GM19324 (cell line): ENCODE measurements around the gene AKAP12.
"Not testable (repeated sequence)": the region's sequence is repeated elsewhere in the genome, so short reads cannot be mapped to it uniquely, and the experiment has no call there.

Source experiments
- ATAC-seq: cut with Tn5 transposase; IDR thresholded peaks from one replicate; pipeline ENCODE4 v1.9.1; 2021; ENCODE audit warnings: mild to moderate bottlenecking, moderate library complexity; ENCODE audit not compliant: unreplicated experiment, low FRiP score

Gene AKAP12

DNA sequence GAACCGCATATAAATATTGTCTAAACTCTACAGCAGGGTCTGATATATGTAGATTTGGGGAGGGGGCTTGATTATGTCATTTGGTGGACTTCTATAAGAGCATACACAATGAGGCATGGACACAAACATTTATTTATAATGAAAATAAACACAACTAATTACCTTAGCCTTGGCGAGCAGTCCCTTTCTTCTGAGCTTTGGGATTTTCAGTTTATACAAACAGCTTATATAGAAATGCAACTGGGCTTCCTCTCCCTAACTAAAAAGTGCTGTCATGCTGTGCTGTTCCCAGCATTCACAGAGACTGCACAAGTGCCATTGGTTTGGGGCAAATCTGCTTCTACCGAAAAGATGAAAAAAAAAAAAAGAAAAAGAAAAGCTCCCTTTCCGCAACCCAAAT lies 69.9 kb downstream of the AKAP12 start:
- ATAC-seq = no peak

DNA sequence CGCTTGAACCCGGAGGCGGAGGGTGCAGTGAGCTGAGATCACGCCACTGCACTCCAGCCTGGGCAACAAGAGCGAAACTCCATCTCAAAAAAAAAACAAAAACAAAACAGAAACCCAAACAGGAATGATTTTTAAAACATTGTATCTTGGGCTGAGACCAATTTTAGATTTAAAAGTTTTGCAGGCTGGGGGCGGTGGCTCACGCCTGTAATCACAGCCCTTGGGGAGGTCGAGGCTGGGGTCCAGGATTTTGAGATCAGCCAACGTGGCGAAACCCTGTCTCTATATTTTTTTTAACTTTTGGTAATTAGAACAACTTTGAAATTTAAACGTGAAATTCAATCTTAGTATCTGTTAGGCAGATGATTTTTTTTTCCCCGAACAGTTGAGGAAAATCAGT lies 70.5 kb downstream of the AKAP12 start:
- no peak for ATAC-seq

DNA sequence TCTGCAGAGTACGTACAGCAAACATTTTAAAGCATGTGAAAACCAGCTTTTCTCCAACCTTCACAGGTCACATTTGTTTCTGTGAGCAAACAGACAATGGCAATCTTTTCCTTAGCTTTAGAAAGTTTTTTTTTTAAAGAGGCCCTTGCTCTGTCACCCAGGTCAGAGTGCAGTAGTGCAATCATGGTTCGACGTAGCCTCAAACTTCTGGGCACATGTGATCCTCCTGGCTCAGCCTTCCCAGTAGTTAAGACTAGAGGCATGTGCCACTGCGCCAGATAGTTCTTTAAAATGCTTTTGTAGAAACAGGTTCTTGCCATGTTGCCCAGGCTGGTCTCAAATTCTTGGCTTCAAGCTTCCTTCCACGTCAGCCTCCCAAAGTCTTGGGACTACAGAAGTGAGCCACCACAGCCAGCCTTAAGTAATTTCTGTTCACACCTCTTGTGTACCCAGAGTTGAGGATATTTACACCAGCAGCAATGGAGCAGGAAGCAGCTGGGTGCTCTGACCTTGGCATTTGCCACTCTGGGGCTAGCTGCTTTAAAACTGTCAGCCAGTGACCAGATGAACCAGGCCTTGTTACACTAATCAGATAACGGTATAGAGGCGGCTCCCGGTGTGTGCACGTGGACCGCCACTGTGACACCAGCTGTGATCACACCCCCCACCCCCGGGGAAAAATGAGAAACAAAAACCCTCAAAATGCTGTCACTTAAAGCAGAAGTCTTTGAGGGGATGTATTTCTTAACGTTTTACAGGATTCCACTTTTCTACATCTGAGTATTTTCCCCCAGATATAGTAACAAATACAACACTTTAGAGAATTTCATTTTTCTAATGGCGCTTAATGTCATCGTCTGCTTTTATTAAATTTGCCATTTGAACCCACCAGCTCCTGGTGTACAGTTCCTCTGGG lies 71.3 kb downstream of the AKAP12 start:
- no peak for ATAC-seq

DNA sequence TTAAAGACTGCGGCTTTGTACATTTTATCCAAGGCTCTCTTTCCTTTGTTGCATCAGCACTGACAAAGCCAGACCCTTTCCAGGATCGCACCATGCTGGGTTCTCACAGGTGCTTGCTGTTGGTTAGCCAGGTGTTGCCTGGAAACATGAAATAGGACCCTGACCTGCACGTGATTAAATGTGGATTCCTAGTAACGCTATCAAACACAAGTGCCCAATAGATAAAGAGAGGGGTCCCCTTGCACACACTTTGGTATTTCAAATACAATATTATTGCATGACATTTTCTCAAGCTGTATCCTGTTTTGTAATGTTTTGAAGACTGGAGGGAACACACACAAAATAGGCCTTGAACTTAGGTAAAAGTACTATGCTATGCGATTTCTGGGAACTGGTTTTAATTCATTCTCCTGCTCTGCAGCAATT lies 73.3 kb downstream of the AKAP12 start:
- ATAC-seq = no peak

DNA sequence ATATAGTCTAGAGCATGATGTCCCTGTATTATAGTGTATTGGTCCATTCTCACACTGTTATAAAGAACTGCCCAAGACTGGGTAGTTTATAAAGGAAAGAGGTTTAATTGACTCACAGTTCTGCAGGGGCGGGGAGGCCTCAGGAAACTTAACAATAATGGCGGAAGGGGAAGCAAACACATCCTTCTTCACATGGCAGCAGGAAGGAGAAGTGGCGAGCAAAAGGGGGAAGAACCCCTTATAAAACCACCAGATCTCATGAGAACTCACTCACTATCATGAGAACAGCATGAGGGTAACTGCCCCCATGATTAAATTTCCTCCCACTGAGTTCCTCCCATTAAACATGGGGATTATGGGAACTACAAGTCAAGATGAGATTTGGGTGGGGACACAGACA lies 75.9 kb downstream of the AKAP12 start:
- ATAC-seq = not testable (repeated sequence)

DNA sequence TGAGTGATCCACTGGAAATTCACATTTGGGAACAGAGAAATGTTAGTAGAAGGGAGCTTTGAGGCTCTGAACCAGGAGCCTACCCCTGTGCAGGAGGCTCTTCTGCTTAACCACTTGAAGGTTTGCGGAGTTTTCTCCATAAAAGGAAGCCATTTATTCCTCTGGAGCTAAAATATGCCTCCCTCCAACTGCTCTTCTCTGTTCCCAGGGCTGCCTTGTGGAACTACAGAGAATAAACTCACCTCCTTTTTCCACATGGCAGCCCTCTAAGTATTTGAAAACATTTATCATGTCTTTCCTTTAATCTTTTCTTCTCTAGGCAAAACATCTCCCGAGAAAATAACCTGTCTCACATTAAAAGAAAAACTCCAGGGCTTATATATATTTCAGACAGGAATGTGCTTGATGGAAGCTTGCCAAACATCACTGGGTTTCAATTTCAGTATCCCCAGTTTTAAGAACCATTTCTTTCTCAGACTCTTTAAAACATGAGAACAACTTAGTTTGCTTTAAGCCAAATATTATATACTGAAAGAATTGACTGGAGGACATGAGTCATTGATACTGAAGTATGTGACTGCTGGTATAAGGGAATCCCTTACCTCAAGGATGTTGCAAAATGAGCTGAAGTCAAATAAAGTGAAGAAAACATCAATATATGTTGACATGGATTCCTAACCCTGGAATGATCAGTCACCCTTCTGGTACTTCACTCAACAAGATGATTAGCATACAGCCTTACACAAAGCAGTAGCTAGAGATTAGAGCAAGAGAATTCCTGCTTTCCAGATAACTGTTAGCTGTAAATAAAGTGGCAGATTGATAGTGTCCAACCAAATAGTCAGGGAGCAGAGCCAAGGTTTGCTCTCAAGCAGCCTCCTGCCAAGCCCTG lies 77.6 kb downstream of the AKAP12 start:
- no peak for ATAC-seq

DNA sequence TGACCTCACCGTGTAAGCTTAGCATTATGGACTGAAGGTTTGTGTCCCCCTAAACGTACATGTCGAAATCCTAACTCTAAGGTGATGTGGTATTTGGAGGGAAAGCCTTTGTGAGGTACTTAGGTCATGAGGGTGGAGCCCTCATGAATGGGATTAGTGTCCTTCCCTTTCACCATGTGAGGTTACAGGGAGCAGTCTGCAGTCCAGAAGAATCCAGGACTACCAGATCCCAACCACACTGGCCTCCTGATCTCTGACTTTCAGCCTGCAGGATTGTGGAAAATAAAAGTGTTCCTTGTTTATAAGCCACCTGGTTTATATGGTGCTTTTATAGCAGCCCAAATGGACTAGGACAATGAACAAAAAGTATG lies 78.2 kb downstream of the AKAP12 start:
- ATAC-seq = no peak

DNA sequence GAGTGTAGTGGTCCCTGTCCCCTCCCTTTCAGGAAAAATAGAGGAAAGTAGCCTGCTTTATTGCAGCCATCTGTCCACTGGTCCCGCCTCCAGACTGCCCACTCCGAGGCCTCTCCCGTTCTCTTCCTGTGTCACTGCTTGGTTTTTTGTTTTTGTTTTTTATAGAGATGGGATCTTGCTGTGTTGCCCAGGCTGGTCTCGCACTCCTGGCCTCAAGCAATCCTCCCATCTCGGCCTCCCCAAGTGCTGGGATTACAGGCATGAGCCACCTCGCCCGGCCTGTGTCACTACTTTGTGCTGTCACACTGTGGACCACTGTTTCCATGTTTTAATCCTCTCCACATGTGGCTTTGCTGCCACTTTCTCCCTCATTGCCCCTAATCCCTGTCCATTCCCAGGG lies 80.4 kb downstream of the AKAP12 start:
- no peak for ATAC-seq

DNA sequence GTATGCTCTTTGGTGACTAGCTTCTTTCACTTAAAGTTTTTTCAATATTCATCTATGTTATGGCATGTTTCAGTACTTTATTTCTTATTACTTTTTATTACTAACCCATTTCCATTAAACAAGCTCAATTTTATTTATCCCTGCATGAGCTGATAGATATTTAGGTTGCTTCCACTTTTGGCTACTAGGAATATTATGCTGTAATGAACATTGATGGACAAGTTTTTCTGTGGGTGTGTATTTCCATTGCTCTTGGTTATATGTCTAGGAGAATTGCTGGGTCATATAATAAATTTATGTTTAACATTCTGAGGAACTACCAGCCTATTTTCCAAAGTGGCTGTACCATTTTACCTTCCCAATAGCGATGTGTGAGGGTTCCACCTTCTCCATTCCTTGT lies 81.7 kb downstream of the AKAP12 start:
- no peak for ATAC-seq

DNA sequence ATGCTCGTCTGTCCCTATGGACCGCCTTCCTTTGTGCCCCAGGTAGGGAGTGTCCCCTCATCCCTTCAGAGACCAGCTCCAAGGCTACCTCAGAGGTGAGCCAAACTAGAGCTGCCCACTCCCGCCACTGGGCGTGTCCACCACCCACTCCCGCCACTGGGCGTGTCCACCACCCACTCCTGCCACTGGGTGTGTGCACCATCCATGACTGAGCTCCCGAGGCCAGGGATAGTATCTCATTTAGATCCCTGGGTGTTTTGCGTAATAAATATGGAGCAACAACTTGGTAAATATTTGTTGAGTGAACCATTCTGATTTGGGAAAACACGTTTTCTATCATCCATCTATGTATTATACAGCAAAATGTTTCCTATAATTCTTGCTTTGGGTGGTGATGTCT lies 82.8 kb downstream of the AKAP12 start:
- no peak for ATAC-seq

DNA sequence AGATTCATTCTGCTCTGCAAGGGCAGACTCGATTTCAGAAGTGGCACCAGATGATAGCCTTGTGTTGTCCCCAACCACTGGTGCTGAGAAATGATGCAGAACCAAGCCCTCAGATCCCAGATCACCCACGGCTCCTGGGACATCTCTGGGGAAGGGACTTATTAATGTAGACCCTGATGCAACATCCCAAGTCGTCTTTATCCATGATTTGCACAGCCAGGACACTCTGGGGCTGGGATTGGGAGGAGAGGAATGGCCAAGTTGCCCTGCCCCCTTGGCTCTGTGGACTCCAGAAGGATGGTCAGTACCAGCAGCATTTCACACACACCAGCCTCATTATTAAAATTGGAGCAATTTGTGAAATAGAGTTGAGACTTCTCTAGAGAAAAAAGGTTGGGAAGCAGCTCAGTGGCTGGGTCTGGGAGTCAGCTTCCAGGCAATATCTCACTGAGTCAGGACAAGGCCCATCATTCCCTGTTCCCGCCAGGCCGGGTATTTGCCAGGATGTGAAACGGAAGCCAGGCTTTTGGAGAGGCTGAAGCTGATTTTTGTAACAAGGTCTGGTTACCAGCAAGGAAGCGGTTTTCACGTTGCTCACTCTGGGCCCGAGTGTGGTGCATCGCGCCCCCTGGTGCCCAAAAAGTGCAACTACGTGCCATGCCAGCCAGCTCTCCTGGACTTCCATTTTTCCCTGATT lies 84.2 kb downstream of the AKAP12 start:
- ATAC-seq = no peak

DNA sequence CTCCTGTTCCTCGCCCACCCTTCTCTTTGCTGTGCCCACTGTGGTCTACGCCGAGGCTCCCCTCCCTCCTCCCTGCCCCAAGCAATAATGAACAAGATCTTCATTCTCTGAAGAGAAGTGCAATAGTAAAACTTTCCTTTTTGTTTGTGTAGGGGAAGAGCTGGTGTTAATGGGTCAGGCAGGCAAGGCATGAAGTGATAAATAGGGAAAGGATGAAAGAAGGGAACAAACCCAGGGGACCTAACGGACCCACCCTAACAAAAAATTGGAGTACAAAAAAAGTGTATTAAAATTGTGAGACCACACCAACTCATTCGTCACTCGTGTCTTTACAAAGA lies 84.7 kb downstream of the AKAP12 start:
- no peak for ATAC-seq

DNA sequence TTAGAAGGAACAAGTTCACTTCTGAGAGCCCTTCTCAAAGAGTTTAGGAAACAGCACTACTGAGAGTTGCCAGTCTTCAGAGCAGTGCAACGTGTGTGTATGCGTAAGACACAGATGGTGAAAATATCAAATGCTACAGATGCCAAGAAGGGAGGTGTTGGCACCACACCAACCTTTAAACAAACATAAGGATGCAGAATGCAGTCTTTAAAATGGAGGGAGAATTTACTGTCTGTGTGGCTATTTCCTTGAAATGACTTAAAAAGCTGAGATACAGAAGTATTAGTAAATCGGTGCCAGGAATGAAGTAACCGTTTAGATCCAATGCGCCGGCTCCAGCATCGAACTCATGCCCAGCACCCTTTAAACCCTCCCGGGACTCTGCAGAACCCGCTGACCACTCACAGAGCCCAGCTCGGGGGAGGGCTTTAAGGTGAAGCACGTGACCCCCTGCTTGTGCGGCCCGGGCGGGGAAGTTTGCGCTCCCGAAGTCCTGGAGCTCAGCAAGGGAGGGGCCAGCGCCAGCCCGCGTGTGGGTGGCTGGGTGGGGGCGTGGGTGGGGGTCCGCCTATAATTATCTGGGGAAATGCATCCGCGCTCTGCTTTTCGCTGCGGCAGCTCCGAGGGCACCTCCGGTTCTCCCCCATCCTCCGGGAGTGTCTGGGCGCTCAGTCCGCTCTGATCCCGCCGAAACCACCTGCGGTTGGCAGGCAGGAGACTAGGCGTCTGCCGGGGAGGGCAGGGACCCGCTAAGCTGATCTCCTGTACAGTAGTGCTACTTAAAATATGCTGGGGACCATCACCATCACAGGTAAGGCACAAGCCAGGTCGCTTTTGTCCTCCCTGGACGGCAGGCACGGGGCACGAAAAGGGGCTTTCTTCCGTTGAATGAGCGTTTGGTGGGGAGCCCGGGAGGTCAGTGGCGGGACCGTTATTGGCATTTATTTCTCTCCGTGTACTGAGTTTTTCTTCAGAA lies 85.6 kb downstream of the AKAP12 start:
- ATAC-seq = no peak

DNA sequence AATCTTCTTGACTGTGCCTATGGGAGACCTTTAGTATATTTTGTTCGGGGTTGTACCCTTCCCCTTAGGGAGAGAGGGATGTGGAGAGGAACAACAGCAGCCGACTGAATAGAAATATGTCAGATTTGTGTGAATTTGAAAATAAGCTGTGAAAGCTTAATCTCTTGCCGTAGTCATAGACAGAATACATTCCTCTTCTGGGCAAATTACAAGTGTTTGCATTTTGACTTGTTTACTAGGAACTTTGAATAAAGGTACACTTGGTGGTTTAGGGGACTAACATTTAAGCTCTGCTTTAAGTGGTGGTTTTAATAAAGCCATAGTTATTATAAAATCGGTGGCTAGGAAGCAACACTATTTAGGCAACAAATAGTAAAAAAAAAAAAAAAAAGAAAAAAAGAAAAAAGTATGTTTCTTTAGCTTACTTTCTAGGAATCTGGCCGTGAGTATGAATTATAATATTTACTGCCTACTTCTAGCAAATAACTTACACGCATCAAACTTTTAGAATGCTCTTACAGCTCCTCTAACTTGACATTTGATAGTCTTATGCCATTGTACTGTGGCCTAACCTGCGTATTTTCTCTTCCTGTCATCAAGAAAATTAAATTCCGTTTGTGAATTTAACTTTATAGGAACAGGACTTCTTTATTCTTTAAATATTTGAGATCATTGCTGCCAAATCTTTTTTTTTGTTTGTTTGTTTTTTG lies 86.5 kb downstream of the AKAP12 start:
- ATAC-seq = no peak

DNA sequence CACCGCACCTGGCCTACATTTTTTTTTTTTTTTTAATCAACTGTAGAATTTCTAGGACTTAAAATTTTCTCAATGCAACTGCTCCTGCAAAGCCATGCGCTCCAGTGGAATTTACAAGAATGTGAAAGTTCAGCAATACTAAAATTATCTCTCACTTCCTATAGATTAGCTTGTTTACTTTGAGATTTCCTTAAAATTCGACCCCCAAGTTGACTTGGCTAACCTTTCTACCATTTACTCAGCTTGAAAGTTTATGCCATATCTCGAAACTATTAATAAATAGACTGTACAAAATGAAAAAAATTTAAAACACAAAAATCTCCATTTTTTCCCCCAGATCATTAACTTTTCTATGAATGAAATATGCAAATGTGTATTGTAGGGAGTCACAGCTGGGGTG lies 87.3 kb downstream of the AKAP12 start:
- no peak for ATAC-seq

DNA sequence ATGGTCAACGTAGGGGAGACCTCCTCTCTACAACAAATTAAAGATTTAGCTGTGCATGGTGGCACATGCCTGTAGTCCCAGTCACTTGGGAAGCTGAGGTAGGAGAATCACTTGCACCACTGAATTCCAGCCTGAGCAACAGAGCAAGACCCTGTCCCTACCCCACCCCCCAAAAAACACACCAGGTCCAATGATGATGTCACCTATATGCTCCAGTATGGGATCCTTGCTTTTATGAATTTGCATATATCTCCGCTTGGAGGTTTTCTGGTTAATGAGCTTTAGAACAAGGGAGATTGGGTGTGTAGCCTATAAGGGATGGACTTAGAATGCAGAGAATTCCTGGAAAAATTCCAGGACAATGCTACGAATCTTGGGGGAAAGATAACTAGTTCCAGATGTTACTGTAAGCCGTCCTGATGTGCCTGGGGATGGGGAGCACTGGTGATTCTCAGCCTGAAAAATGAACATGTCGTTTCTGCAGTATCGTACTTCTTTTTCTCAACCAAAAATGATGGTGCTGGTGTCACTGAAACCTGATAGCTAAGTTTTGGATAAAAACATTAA lies 90.4 kb downstream of the AKAP12 start:
- ATAC-seq = no peak

DNA sequence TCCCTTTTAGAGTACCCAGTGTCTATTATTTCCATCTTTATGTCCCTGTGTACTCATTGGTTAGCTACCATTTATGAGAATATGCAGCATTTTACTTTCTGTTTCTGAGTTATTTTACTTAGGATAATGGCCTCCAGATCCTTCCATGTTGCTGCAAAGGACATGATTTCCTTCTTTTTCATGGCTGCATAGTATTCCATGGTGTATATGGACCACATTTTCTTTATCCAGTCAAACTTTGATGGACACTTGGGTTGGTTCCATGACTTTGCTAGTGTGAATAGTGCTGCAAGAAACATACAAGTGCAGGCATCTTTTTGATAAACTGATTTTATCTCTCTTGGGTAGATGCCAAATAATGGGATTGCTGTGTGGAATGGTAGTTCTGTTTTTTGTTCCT lies 96.2 kb downstream of the AKAP12 start:
- no peak for ATAC-seq

DNA sequence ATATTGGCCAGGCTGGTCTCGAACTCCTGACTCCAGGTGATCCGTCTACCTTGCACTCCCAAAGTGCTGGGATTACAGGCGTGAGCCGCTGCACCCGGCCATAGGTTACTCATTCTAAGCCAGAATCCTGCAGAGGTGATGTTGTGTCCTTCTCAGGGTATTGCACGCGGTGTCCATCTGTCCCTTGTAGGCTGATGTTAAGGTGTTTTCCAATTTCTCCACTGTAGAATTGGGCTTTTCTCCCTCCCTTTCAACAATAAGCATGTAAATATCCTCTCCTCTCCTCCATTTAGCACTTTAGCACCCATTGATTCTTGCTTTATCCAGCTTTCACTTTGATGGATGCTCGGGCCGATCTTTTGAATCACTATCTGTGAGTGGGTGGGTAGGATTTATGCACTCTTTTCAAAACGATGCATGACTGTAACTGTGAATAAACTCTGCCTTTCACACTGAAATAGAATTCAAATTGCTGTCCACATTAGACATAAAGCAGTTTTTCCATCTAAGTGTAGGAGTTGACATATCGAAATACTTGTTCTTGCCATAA lies 99.0 kb downstream of the AKAP12 start:
- no peak for ATAC-seq

DNA sequence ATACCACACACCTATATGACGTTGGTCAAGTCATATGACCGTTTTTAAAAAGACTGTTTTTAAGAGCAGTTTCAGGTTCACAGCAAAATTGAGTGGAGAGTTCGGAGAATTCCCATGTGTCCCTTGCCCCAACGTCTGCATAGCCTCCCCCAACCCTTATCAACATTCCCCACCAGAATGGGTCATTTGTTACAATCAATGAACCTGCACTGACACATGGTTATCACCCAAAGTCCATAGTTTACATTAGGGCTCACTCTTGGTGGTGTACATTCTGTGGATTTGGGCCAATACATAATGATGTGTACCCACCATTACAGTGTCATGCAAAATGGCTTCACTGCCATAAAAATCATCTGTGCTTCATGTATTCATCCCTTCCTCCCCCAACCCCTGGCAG lies 99.6 kb downstream of the AKAP12 start:
- ATAC-seq = no peak
